ENCODE data around the gene PTGIS.

Gene PTGIS

DNA sequence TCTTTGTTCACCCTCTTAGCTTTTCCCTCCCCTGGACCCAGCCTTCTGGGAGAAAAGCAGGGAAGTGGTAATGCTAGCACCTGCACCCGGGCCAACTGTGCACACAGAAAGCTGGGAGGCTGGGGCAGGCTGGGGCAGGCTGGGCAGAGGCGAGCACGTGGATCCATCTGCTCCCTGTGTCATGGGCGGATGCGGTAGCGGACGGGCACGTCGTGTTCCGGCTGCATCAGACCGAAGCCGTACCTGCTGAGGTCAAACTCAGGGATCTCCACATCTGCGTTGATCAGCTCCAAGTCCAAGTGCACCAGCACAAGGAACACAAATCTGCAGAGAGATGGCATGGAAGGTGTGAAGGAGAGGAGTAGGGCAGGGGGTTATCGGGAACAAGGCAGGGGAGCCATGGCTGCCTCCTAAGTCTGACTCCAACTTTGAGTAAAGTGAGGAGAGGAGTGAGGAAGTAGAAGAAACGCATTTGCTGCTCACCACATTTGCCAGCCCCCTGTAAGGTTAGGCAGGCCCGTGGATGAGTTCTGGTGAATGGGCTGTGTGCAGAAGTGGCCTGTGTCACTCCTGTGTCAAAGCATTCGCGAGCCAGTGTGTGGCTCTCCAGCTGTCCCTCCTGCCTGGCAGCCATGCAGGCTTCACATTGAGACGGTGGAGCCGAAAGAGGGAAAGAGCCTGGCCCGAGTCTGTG lies 60.0 kb downstream of the PTGIS start:
- H4K20me1 ChIP-seq (ENCODE audit: insufficient read depth, low read length) = 0 out of 2 replicates have a peak, but pooled peaks cover 3% of the 10 kb centered on the region
- no peaks in the 10 kb centered on the region for H3K9me3 ChIP-seq (ENCODE audit: insufficient read depth, low read length, severe bottlenecking)
- peaks cover 25% of the 10 kb centered on the region for H3K27me3 ChIP-seq (ENCODE audit: insufficient read depth, low read length, poor library complexity)
- no peak overlapping the region for H3K4me3 ChIP-seq (ENCODE audit: low read depth in 1 of 2, low read length in 2 of 2)
- TF ChIP-seq, protein P1, sequence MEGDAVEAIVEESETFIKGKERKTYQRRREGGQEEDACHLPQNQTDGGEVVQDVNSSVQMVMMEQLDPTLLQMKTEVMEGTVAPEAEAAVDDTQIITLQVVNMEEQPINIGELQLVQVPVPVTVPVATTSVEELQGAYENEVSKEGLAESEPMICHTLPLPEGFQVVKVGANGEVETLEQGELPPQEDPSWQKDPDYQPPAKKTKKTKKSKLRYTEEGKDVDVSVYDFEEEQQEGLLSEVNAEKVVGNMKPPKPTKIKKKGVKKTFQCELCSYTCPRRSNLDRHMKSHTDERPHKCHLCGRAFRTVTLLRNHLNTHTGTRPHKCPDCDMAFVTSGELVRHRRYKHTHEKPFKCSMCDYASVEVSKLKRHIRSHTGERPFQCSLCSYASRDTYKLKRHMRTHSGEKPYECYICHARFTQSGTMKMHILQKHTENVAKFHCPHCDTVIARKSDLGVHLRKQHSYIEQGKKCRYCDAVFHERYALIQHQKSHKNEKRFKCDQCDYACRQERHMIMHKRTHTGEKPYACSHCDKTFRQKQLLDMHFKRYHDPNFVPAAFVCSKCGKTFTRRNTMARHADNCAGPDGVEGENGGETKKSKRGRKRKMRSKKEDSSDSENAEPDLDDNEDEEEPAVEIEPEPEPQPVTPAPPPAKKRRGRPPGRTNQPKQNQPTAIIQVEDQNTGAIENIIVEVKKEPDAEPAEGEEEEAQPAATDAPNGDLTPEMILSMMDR (IDR thresholded peaks at IDR 0.05; ENCODE audit: borderline replicate concordance, extremely low read depth, low read length, poor library complexity, severe bottlenecking) = no peak
- TF ChIP-seq EZH2 (IDR thresholded peaks at IDR 0.05; ENCODE audit: borderline replicate concordance, low read depth, low read length, severe bottlenecking) = no peak
- DNase-seq (no peak), ATAC-seq (ENCODE audit: insufficient read depth, low read depth) (no peak)
- no peaks in the 10 kb centered on the region for H3K4me1 ChIP-seq (ENCODE audit: insufficient read depth, low read length)
- H3K9ac ChIP-seq (ENCODE audit: low read depth, low read length) = no peak overlapping the region
- no peak overlapping the region for H3K4me2 ChIP-seq (ENCODE audit: insufficient read depth, low read length)
- no peak overlapping the region for H2AFZ ChIP-seq (ENCODE audit: low read depth, low read length)
- H3K27ac ChIP-seq (ENCODE audit: low read length) = no peak overlapping the region
- H3K36me3 ChIP-seq (ENCODE audit: insufficient read depth, low read length) = no peaks in the 10 kb centered on the region
- H3K79me2 ChIP-seq (ENCODE audit: insufficient read depth, low read length) = no peaks in the 10 kb centered on the region

DNA sequence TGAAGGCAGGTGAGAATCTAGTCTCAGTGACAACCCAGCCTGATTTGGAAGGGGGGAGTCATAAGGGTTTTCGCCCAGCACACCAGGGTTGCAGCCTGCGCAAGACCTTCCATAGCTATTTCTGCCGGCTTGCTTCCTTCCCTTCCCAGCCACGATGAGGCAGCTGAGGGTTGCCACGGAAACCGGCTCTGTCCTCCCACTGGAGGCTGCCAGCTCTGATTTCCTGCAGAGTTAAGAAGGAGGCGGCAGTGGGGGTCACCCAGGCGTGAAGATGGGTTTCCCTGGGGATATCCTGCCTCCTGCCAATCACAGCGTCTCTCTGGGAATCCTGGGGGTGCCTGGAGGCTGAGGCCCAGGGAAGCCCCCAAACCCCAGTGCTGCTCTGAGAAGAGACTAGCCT lies 62.4 kb downstream of the PTGIS start:
- H2AFZ ChIP-seq (ENCODE audit: low read depth, low read length) = no peak overlapping the region
- no peak for TF ChIP-seq EZH2 (IDR thresholded peaks at IDR 0.05; ENCODE audit: borderline replicate concordance, low read depth, low read length, severe bottlenecking)
- TF ChIP-seq, protein P1 (IDR thresholded peaks at IDR 0.05; ENCODE audit: borderline replicate concordance, extremely low read depth, low read length, poor library complexity, severe bottlenecking) = no peak
- H3K27ac ChIP-seq (ENCODE audit: low read length) = no peak overlapping the region
- no peak for ATAC-seq (ENCODE audit: insufficient read depth, low read depth)
- H3K36me3 ChIP-seq (ENCODE audit: insufficient read depth, low read length) = no peaks in the 10 kb centered on the region
- H3K4me3 ChIP-seq (ENCODE audit: low read depth in 1 of 2, low read length in 2 of 2) = no peak overlapping the region
- no peak overlapping the region for H3K4me2 ChIP-seq (ENCODE audit: insufficient read depth, low read length)
- peak; percentile 10 for DNase-seq
- H3K4me1 ChIP-seq (ENCODE audit: insufficient read depth, low read length) = no peaks in the 10 kb centered on the region
- no peak overlapping the region for H3K9ac ChIP-seq (ENCODE audit: low read depth, low read length)
- peaks cover 24% of the 10 kb centered on the region for H3K27me3 ChIP-seq (ENCODE audit: insufficient read depth, low read length, poor library complexity)
- 0 out of 2 replicates have a peak, but pooled peaks cover 3% of the 10 kb centered on the region for H4K20me1 ChIP-seq (ENCODE audit: insufficient read depth, low read length)
- H3K79me2 ChIP-seq (ENCODE audit: insufficient read depth, low read length) = no peaks in the 10 kb centered on the region
- no peaks in the 10 kb centered on the region for H3K9me3 ChIP-seq (ENCODE audit: insufficient read depth, low read length, severe bottlenecking)

DNA sequence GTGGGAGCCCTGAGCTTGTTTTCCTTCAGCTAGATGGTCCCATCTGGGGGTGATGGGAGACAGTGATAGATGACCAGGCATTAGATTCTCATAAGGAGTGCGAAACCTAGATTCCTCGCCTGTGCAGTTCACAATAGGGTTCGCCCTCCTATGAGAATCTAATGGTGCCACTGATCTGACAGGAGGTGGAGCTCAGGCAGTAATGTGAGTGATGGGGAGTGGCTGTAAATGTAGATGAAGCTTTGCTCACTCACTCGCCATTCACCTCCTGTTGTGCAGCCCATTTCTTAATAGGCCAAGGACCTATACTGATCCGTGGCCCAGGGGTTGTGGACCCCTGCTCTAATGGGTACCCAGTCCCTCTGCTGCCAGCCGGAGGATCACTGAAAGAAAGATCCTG lies 64.8 kb downstream of the PTGIS start:
- H2AFZ ChIP-seq (ENCODE audit: low read depth, low read length) = no peak overlapping the region
- ATAC-seq (ENCODE audit: insufficient read depth, low read depth) = no peak
- H3K4me3 ChIP-seq (ENCODE audit: low read depth in 1 of 2, low read length in 2 of 2) = no peak overlapping the region
- DNase-seq = no peak
- no peaks in the 10 kb centered on the region for H3K4me1 ChIP-seq (ENCODE audit: insufficient read depth, low read length)
- H3K79me2 ChIP-seq (ENCODE audit: insufficient read depth, low read length) = no peaks in the 10 kb centered on the region
- no peak overlapping the region for H3K9ac ChIP-seq (ENCODE audit: low read depth, low read length)
- no peak for TF ChIP-seq EZH2 (IDR thresholded peaks at IDR 0.05; ENCODE audit: borderline replicate concordance, low read depth, low read length, severe bottlenecking)
- TF ChIP-seq, protein P1 (IDR thresholded peaks at IDR 0.05; ENCODE audit: borderline replicate concordance, extremely low read depth, low read length, poor library complexity, severe bottlenecking) = no peak
- no peak overlapping the region for H3K27ac ChIP-seq (ENCODE audit: low read length)
- peaks cover 24% of the 10 kb centered on the region for H3K27me3 ChIP-seq (ENCODE audit: insufficient read depth, low read length, poor library complexity)
- no peak overlapping the region for H3K4me2 ChIP-seq (ENCODE audit: insufficient read depth, low read length)
- H3K36me3 ChIP-seq (ENCODE audit: insufficient read depth, low read length) = no peaks in the 10 kb centered on the region
- H3K9me3 ChIP-seq (ENCODE audit: insufficient read depth, low read length, severe bottlenecking) = no peaks in the 10 kb centered on the region
- H4K20me1 ChIP-seq (ENCODE audit: insufficient read depth, low read length) = peaks cover 6% of the 10 kb centered on the region; the same call in 1 of the 2 replicates

All from DND-41 (cell line).